Right lobe of liver (tissue), 4 donors: Measurements from ENCODE around the gene TAGLN2.

Experiments used
- POLR2A ChIP-seq: fragments of 450-650 bp; IDR thresholded peaks from one replicate; pipeline ENCODE4 v1.6.1; 2017; ENCODE audit warnings: antibody characterized with exemption, mild to moderate bottlenecking
- TF ChIP-seq, protein P1 (sequence below), 4 donors: fragments of 200-600 bp in 3 of 4; fragments of 450-650 bp in 1 of 4; IDR thresholded peaks; one replicate each; pipeline versions ENCODE4 v1.5.1 to v1.8.0; 2016 to 2022; ENCODE audit warnings: antibody characterized with exemption in 4 of 4, mild to moderate bottlenecking in 2 of 4
- donor health status: DM: no; HTN: no; CAD: no.
- donor health status: DM: no; HTN: no; CAD: no.
- donor health status: DM: no; HTN: yes; CAD: no.

DNA sequence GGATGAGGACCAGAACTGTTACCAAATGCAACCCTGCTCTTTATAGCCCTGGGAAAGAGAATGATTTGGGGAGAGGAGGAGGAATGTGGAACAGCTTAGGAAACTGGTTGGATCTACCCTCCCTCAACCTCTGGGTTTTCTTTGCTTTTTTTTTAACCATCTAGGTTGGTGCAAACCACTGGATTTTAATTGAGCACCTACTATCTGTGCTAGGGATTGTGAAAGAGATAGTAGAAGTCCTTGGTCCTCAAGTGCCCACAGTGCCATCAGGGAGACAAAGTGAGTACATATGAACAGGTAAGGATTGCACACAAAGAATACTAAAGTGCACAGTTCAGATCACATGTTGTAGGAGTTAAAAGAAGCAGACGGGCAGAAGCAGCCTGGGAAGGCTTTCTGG lies 4.7 kb downstream of the TAGLN2 start:
- TF ChIP-seq, protein P1, sequence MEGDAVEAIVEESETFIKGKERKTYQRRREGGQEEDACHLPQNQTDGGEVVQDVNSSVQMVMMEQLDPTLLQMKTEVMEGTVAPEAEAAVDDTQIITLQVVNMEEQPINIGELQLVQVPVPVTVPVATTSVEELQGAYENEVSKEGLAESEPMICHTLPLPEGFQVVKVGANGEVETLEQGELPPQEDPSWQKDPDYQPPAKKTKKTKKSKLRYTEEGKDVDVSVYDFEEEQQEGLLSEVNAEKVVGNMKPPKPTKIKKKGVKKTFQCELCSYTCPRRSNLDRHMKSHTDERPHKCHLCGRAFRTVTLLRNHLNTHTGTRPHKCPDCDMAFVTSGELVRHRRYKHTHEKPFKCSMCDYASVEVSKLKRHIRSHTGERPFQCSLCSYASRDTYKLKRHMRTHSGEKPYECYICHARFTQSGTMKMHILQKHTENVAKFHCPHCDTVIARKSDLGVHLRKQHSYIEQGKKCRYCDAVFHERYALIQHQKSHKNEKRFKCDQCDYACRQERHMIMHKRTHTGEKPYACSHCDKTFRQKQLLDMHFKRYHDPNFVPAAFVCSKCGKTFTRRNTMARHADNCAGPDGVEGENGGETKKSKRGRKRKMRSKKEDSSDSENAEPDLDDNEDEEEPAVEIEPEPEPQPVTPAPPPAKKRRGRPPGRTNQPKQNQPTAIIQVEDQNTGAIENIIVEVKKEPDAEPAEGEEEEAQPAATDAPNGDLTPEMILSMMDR (IDR thresholded peaks at IDR 0.05): no peak
- no peak for TF ChIP-seq POLR2A
